Heart left ventricle (tissue), 16 donors: Measurements from ENCODE around the gene IFNA2. TPM values are rescaled to one million over a fixed set of nuclear protein-coding genes. Genes with fewer than 3 reads are reported as not detected.
"Not testable (repeated sequence)": the region's sequence is repeated elsewhere in the genome, so short reads cannot be mapped to it uniquely, and the experiment has no call there.

Experiments used
- ATAC-seq, 4 donors: fragments of 200-7000 bp; cut with Tn5 transposase; one replicate each; pipeline ENCODE4 v1.9.1; 2020 to 2022; ENCODE audit warnings: moderate library complexity in 4 of 4, mild to moderate bottlenecking in 3 of 4, moderate number of reproducible peaks in 1 of 4
- DNase-seq, 5 donors: peaks; one replicate each; pipeline ENCODE4 v3.0.0-alpha.2; 2020
- H3K27ac ChIP-seq, 12 donors: fragments of 200-600 bp; sonication (generic) in 4 of 12; one replicate each; pipeline versions ENCODE4 v1.5.0 to v1.8.0; 2016 to 2022; ENCODE audit warnings: mild to moderate bottlenecking in 2 of 12
- H3K27me3 ChIP-seq, 9 donors: fragments of 200-600 bp; sonication (generic) in 2 of 9; one replicate each; pipeline versions ENCODE4 v1.5.1 to v1.8.0; 2016 to 2022; ENCODE audit warnings: mild to moderate bottlenecking in 3 of 9
- H3K36me3 ChIP-seq, 9 donors: fragments of 200-600 bp; sonication (generic) in 2 of 9; one replicate each; pipeline versions ENCODE4 v1.5.0 to v1.8.0; 2018 to 2022; ENCODE audit warnings: mild to moderate bottlenecking in 2 of 9
- H3K4me1 ChIP-seq, 12 donors: fragments of 200-600 bp; sonication (generic) in 4 of 12; one replicate each; pipeline versions ENCODE4 v1.5.0 to v1.8.0; 2016 to 2022; ENCODE audit warnings: mild to moderate bottlenecking in 3 of 12
- H3K4me3 ChIP-seq, 12 donors: fragments of 200-600 bp; sonication (generic) in 4 of 12; one replicate each; pipeline versions ENCODE4 v1.5.0 to v1.8.0; 2017 to 2022; ENCODE audit warnings: mild to moderate bottlenecking in 9 of 12, moderate library complexity in 4 of 12
- H3K9me3 ChIP-seq, 12 donors: fragments of 200-600 bp; sonication (generic) in 4 of 12; one replicate each; pipeline versions ENCODE4 v1.5.0 to v1.8.0; 2016 to 2022; ENCODE audit warnings: mild to moderate bottlenecking in 1 of 12
- POLR2A ChIP-seq, 2 donors: fragments of 450-650 bp; IDR thresholded peaks; one replicate each; pipeline ENCODE4 v1.6.1; 2017; ENCODE audit warnings: antibody characterized with exemption in 2 of 2, mild to moderate bottlenecking in 2 of 2, moderate library complexity in 2 of 2
- WGBS, 4 donors: extraction: QIAGEN DNeasy Blood & Tissue Kit in 2 of 4; methylation state at CpG; one replicate each; pipeline versions ENCODE4 v1.1.5 to v1.1.7; 2013 to 2018; 5-methylcytosine and 5-hydroxymethylcytosine counted together
- intact Hi-C, 10 donors: fragments of 100-400 bp; cut with DNase I; formaldehyde crosslinking; loops; one replicate each; pipeline versions ENCODE4 v1.11.1 to v1.14.2; 2022
- polyA plus RNA-seq, 2 donors: library from polyadenylated mRNA; stranded (reverse); fragments of 200-250 nt; gene quantifications; one replicate each; pipeline ENCODE4 v1.2.3, GENCODE V29; 2013
- total RNA-seq, 9 donors: library from RNA; depleted of rRNA in 2 of 9; stranded (reverse); fragments of >200 nt in 2 of 9; fragmentation: NEBNext Ultra II Directional in 3 of 9; extraction: Animal tissue kit (Norgen Biotek cat#: 25700) in 3 of 9; gene quantifications; one replicate each; pipeline versions ENCODE4 v1.1.0 to v1.2.4, GENCODE V29; 2016 to 2023
- TF ChIP-seq, protein P1 (sequence below), 12 donors: fragments of 200-600 bp; sonication (generic) in 4 of 12; IDR thresholded peaks; one replicate each; pipeline versions ENCODE4 v1.5.0 to v1.8.0; 2018 to 2022; ENCODE audit warnings: antibody characterized with exemption in 12 of 12, mild to moderate bottlenecking in 5 of 12
- donor health status: ischemic (EF 13 %, LVEDD 7.1; RV severe dilation, severe dysfunction).
- donor health status: healthy with polysubstance abuse.
- donor health status: DM: no; HTN: yes; CAD: no.
- donor health status: DM: no; HTN: no; CAD: no.
- donor health status: ischemic (EF 25% LVEDD 6.9; RV normal size, moderate dysfunction).
- donor health status: ischemic (EF 25% LVEDD 5.7; RV mildly dilated, moderate dysfunction).
- donor health status: healthy.
- donor health status: DM: yes; HTN: yes; CAD: no.
- donor health status: ischemic (EF 35%, LVEDD 5.7; RV mildly dilated, moderate dysfunction).
- donor health status: nonischemic (EF 11% LVEDD 7.7; RV severe dilation, severe dysfunction).
- donor health status: DM: yes; HTN: yes; CAD: no.
- donor health status: PGD.
- donor health status: ischemic (EF 29% LVEDD 5.4; RV normal size, mild dysfunction).
- donor health status: nonischemic (EF 23%, LVEDD 6.1; RV moderate dilation, normal function).

The IFNA2 gene
- total and polyA plus RNA-seq, 11 donors: not detected

DNA sequence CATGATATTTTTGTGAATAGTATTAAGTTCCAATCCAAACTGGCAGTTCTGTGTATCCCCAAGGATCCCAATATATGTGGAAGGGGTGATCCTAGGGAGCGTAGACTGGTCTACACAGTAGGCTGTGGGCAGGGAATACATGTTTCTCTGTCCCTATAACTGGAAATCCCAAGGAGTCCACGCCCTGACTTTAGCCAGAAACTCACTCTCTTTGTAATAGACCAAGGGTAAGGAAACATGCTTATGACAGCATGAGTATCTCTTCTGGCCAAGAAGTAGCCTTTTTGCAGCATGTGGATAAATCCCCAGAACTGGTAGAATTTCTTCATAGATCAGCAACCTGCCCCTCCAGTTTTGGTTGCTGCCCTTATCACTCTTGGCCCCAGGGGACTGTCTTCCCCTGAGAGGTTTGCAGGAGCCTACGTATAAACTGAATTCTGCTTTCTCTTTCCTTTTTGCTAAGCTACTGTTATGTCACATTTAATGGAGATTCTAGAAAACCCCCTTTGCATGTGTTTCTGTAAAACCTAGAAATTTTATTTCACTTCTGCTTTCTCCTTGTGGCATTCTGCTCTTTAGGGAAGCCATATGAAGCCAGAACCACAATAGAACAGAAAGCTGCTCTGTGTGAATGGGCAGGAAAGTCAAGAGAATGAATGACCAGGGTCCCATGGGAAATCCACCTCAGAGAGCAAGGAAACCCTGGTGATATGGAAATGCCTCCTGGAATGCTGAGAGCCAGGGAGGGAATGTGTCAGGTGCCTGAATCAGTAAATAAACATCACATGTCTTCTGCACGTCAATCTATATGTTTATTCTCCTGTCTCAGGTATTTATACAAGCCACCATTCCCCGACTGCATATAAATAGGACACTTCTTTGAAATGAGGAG lies 3.5 kb downstream of the IFNA2 start:
- no peaks in the 10 kb centered on the region for H3K36me3 ChIP-seq
- WGBS, 4 donors: 35 to 40% (median 37%) methylated on average over 5 of the region's 5 CpGs
- H3K9me3 ChIP-seq: no peaks in the 10 kb centered on the region
- H3K27ac ChIP-seq: no peak overlapping the region
- peaks cover 0 to 80% (median 16%) of the 10 kb centered on the region in 9 donors for H3K27me3 ChIP-seq
- intact Hi-C loops: loop anchor here in 1 of 10 donors (10.0 kb wide), 1 partner anchor 57 kb away; no protein-coding TSS in a partner anchor
- ATAC-seq: no peak
- no peak for TF ChIP-seq POLR2A (IDR thresholded peaks at IDR 0.05)
- TF ChIP-seq, protein P1, sequence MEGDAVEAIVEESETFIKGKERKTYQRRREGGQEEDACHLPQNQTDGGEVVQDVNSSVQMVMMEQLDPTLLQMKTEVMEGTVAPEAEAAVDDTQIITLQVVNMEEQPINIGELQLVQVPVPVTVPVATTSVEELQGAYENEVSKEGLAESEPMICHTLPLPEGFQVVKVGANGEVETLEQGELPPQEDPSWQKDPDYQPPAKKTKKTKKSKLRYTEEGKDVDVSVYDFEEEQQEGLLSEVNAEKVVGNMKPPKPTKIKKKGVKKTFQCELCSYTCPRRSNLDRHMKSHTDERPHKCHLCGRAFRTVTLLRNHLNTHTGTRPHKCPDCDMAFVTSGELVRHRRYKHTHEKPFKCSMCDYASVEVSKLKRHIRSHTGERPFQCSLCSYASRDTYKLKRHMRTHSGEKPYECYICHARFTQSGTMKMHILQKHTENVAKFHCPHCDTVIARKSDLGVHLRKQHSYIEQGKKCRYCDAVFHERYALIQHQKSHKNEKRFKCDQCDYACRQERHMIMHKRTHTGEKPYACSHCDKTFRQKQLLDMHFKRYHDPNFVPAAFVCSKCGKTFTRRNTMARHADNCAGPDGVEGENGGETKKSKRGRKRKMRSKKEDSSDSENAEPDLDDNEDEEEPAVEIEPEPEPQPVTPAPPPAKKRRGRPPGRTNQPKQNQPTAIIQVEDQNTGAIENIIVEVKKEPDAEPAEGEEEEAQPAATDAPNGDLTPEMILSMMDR (IDR thresholded peaks at IDR 0.05): no peak
- DNase-seq: no peak
- H3K4me1 ChIP-seq: peaks cover 0 to 30% (median 0%) of the 10 kb centered on the region in 12 donors
- no peak overlapping the region for H3K4me3 ChIP-seq

DNA sequence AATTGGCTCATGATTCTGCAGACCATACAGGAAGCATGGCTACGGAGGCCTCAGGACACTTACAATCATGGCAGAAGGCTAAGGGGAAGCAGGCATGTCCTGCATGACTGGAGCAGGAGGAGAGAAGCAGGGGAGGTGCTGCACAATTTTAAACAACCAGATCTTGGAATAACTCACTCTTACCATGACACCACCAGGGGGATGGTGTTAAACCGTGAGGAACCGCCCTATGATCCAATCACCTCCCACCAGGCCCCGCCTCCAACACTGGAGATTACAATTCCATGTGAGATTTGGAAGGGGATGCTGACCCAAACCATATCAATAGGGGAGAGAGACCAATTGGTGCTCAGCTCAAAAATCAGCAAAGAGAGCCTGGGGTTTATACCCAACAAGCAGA lies 13.7 kb downstream of the IFNA2 start:
- peaks cover 0 to 20% (median 5%) of the 10 kb centered on the region in 9 donors for H3K27me3 ChIP-seq
- DNase-seq, ATAC-seq, H3K4me1 ChIP-seq, H3K9me3 ChIP-seq, H3K4me3 ChIP-seq, intact Hi-C loops, H3K27ac ChIP-seq, H3K36me3 ChIP-seq: not testable (repeated sequence)
- WGBS, 4 donors: 53 to 69% (median 56%) methylated on average over 4 of the region's 4 CpGs

DNA sequence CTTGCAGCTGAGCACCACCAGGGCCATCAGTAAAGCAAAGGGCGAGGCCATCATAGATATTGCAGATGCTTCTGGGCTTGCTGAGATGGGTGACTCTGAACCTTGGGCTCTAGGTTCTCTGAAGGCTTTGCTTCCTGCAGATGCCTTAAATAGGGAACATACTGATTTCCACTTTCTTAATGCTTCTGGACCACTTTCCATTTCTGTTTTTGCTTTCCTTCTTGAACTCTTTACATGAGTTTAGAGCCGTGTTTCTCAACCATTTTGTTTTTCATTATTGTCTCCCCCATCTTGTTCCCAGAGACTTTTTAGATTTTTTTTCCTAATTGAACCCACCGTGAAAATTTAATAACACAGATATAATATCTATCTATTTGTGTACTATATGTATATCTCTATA lies 17.2 kb downstream of the IFNA2 start, which contains the start of gene IFNA13:
Gene IFNA13 (minus strand): TSS at position 101 of the 400 bp plus-strand sequence. CDS start 47 bp downstream, at position 54.
- peaks cover 0 to 36% (median 8%) of the 10 kb centered on the region in 9 donors for H3K27me3 ChIP-seq
- no peak within 1 kb of the TSS for H3K4me3 ChIP-seq
- intact Hi-C loops: loop anchor here in 1 of 10 donors (10.0 kb wide), 1 partner anchor 57 kb away; no protein-coding TSS in a partner anchor
- no peak within 1 kb of the TSS for H3K27ac ChIP-seq
- ATAC-seq: no peak
- no peaks in the 10 kb centered on the region for H3K9me3 ChIP-seq
- no peaks in the 10 kb centered on the region for H3K4me1 ChIP-seq
- WGBS, 4 donors: 85 to 96% (median 90%) methylated on average over 2 to 3 of the region's 3 CpGs
- no peaks in the 10 kb centered on the region for H3K36me3 ChIP-seq
- no peak for DNase-seq
- TF ChIP-seq, protein P1 (IDR thresholded peaks at IDR 0.05): no peak
- no peak for TF ChIP-seq POLR2A (IDR thresholded peaks at IDR 0.05)

DNA sequence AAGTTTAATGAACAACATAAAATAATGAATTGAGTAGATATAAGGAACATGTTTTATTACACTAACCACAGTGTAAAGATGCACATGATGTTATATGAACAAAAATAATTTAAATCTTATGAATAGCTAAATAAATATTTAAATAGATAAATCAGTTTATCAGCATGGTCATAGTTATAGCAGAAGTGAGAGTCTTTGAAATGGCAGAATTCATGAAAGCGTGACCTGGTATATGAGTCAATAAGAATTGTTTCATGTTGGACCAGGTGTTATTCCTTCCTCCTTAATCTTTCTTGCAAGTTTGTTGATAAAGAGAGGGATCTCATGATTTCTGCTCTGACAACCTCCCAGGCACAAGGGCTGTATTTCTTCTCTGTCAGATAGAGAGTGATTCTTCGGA lies 18.0 kb downstream of the IFNA2 start:
- H3K4me3 ChIP-seq, DNase-seq: not testable (repeated sequence)
- H3K27me3 ChIP-seq: peaks cover 0 to 36% (median 8%) of the 10 kb centered on the region in 9 donors

DNA sequence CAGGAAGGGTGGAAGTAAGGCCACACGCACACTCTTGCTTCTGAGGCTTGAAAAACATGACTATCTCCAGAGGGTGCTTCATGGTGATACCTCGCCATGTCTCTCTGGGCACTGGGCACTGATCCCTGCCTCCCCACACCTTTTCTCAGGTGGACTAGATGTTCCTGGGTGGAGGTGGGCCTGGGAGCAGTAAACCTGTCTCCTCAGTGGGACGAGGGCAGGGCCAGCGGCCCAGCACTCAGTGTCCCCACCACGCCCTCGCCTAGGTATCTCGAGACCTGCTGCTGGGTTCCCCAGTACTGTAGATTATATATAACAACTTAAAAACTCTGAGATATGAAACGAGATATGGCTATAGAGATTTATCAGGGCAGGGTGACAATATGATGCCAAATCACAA lies 22.9 kb downstream of the IFNA2 start:
- DNase-seq (no peak), ATAC-seq (no peak)
- H3K27me3 ChIP-seq: peaks cover 0 to 25% (median 0%) of the 10 kb centered on the region in 9 donors
- intact Hi-C loops: loop anchor here in 1 of 10 donors (10.0 kb wide), 1 partner anchor 63 kb away; no protein-coding TSS in a partner anchor
- no peaks in the 10 kb centered on the region for H3K9me3 ChIP-seq
- H3K4me3 ChIP-seq: no peak overlapping the region
- no peaks in the 10 kb centered on the region for H3K36me3 ChIP-seq
- 85 to 86% (median 86%) methylated on average over 8 of the region's 8 CpGs for WGBS, 4 donors
- TF ChIP-seq, protein P1 (IDR thresholded peaks at IDR 0.05): no peak
- no peak for TF ChIP-seq POLR2A (IDR thresholded peaks at IDR 0.05)
- H3K4me1 ChIP-seq: peaks cover 0 to 9% (median 0%) of the 10 kb centered on the region in 12 donors
- H3K27ac ChIP-seq: no peak overlapping the region

More for the DNA sequence above, 18.0 kb downstream of the IFNA2 start:
- 94 to 100% (median 96%) methylated on average over 1 of the region's 2 CpGs for whole genome bisulfite sequencing, 4 donors
- ATAC-seq, H3K4me1 ChIP-seq, H3K36me3 ChIP-seq, H3K9me3 ChIP-seq, H3K27ac ChIP-seq: not testable (repeated sequence)
- intact Hi-C loops: loop anchor here in 1 of 10 donors (10.0 kb wide), 1 partner anchor 58 kb away; no protein-coding TSS in a partner anchor
